ENCODE results near the gene PCDHGA7.
A peak's percentile ranks its signal among the peaks of the same experiment; 100 is the strongest.

DNA sequence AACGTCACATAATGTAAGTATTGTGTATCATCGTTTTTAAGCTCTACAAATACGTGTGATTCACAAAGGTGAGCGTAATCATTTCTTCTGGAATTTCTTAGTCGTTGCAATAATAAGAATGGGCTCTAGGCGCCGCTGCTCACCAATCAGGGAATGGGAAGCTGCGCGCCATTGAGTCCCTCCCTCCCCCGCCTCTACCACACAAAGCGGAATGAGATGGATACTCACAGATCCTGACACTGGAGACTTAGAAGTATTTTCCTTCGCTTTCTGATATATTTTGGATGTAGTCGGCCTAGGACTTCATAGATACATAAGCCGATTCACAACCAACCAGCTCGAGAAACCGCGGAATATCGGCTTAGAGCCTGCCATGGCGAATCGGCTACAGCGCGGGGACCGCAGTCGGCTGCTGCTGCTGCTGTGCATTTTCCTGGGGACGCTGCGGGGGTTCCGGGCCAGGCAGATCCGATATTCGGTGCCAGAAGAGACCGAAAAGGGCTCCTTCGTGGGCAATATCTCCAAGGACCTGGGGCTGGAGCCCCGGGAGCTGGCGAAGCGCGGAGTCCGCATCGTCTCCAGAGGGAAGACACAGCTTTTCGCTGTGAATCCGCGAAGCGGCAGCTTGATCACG is 38.4 kb downstream of the PCDHGA7 start, which contains the start of gene PCDHGA11:
- TF ChIP-seq CTCF (IDR thresholded peaks at IDR 0.05) (peak; percentile 68), AFF4 (CRISPR knock-in tag; IDR thresholded peaks at IDR 0.05; ENCODE audit: borderline replicate concordance) (no peak), MXD4 (CRISPR knock-in tag; IDR thresholded peaks at IDR 0.05; ENCODE audit: borderline replicate concordance) (no peak), ZNF263 (CRISPR knock-in tag; IDR thresholded peaks at IDR 0.05; ENCODE audit: low read depth) (no peak), ZNF138 (CRISPR knock-in tag; conservative IDR thresholded peaks at IDR 0.05) (no peak)
- TF ChIP-seq, protein P1, sequence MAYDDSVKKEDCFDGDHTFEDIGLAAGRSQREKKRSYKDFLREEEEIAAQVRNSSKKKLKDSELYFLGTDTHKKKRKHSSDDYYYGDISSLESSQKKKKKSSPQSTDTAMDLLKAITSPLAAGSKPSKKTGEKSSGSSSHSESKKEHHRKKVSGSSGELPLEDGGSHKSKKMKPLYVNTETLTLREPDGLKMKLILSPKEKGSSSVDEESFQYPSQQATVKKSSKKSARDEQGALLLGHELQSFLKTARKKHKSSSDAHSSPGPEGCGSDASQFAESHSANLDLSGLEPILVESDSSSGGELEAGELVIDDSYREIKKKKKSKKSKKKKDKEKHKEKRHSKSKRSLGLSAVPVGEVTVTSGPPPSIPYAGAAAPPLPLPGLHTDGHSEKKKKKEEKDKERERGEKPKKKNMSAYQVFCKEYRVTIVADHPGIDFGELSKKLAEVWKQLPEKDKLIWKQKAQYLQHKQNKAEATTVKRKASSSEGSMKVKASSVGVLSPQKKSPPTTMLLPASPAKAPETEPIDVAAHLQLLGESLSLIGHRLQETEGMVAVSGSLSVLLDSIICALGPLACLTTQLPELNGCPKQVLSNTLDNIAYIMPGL (CRISPR knock-in tag; IDR thresholded peaks at IDR 0.05), result no peak
- TF ChIP-seq, protein P2, sequence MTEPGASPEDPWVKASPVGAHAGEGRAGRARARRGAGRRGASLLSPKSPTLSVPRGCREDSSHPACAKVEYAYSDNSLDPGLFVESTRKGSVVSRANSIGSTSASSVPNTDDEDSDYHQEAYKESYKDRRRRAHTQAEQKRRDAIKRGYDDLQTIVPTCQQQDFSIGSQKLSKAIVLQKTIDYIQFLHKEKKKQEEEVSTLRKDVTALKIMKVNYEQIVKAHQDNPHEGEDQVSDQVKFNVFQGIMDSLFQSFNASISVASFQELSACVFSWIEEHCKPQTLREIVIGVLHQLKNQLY (CRISPR knock-in tag; IDR thresholded peaks at IDR 0.05), result no peak

Measured in WTC11 (cell line).